Transverse colon (tissue), 4 donors: Measurements from ENCODE around the gene PHGDH.

ENCODE experiments used
- POLR2AphosphoS5 ChIP-seq, 3 donors: sonication (generic); formaldehyde crosslinking; IDR thresholded peaks; one replicate each; pipeline ENCODE4 v1.6.1; 2016; ENCODE audit warnings: antibody characterized with exemption in 3 of 3
- TF ChIP-seq, protein P1 (sequence below), 5 experiments: fragments of 200-600 bp in 3 of 5; fragments of 450-650 bp in 2 of 5; sonication (generic) in 3 of 5; IDR thresholded peaks; 1 replicate in 2 of 5; 2 replicates in 3 of 5; pipeline ENCODE4 v1.5.1; 2016 to 2017; ENCODE audit warnings: antibody characterized with exemption in 5 of 5, inconsistent platforms in 3 of 5, mild to moderate bottlenecking in 2 of 5, moderate library complexity in 1 of 5

- TF ChIP-seq, protein P1, sequence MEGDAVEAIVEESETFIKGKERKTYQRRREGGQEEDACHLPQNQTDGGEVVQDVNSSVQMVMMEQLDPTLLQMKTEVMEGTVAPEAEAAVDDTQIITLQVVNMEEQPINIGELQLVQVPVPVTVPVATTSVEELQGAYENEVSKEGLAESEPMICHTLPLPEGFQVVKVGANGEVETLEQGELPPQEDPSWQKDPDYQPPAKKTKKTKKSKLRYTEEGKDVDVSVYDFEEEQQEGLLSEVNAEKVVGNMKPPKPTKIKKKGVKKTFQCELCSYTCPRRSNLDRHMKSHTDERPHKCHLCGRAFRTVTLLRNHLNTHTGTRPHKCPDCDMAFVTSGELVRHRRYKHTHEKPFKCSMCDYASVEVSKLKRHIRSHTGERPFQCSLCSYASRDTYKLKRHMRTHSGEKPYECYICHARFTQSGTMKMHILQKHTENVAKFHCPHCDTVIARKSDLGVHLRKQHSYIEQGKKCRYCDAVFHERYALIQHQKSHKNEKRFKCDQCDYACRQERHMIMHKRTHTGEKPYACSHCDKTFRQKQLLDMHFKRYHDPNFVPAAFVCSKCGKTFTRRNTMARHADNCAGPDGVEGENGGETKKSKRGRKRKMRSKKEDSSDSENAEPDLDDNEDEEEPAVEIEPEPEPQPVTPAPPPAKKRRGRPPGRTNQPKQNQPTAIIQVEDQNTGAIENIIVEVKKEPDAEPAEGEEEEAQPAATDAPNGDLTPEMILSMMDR (IDR thresholded peaks at IDR 0.05) = no peak
- no peak for TF ChIP-seq POLR2AphosphoS5 (IDR thresholded peaks at IDR 0.05)
Observed at GRCh38 chr1:119724611-119725218, 13.0 kb downstream of the PHGDH start.
